Measurements from ENCODE around the gene FMN2.

DNA sequence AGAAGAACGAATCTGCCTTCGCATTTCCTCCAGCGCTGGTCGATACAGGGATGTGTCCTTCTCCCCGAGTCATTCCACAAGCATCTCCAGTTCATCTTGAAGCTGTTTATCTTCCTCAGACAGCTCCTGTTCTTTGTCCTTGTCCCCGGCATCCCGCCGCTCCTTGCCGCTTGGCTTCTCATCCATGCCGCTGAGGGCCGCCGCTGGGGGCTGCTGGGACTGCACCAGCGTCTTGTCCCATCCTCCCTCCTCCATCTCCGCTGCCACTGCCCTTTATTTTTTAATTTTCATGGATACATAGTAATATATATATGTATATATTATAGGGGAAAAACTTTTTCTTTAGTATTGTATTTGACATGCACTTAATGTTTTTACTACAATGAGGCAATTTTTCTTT, 53.4 kb downstream of the FMN2 start:
- TF ChIP-seq, protein P1, sequence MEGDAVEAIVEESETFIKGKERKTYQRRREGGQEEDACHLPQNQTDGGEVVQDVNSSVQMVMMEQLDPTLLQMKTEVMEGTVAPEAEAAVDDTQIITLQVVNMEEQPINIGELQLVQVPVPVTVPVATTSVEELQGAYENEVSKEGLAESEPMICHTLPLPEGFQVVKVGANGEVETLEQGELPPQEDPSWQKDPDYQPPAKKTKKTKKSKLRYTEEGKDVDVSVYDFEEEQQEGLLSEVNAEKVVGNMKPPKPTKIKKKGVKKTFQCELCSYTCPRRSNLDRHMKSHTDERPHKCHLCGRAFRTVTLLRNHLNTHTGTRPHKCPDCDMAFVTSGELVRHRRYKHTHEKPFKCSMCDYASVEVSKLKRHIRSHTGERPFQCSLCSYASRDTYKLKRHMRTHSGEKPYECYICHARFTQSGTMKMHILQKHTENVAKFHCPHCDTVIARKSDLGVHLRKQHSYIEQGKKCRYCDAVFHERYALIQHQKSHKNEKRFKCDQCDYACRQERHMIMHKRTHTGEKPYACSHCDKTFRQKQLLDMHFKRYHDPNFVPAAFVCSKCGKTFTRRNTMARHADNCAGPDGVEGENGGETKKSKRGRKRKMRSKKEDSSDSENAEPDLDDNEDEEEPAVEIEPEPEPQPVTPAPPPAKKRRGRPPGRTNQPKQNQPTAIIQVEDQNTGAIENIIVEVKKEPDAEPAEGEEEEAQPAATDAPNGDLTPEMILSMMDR (IDR thresholded peaks at IDR 0.05; ENCODE audit: low read depth, low read length): no peak
- TF ChIP-seq EZH2phosphoT487 (IDR thresholded peaks at IDR 0.05; ENCODE audit: low read depth): no peak
